H1 (cell line): ENCODE results near the gene TNIK.

Experiments
- EZH2 ChIP-seq: fragments of 200-600 bp; sonication (generic); IDR thresholded peaks from 2 replicates; pipeline ENCODE4 v1.7.1; 2012; ENCODE audit warnings: low read depth, mild to moderate bottlenecking, moderate library complexity, low read length, inconsistent platforms; ENCODE audit not compliant: severe bottlenecking
- GABPA ChIP-seq: IDR thresholded peaks from 2 replicates; pipeline ENCODE4 v1.6.1; 2011; ENCODE audit warnings: mild to moderate bottlenecking, low read length, moderate library complexity, borderline replicate concordance; ENCODE audit not compliant: insufficient read depth
- JUND ChIP-seq: IDR thresholded peaks from 2 replicates; pipeline ENCODE4 v1.6.1; 2011; ENCODE audit warnings: mild to moderate bottlenecking, improper control_type of control experiment, low read length
- KDM4A ChIP-seq: IDR thresholded peaks from one replicate; pipeline ENCODE4 v1.7.1; 2012; ENCODE audit warnings: low read depth, mild to moderate bottlenecking, moderate library complexity, low read length, inconsistent platforms; ENCODE audit not compliant: severe bottlenecking
- MAFK ChIP-seq: IDR thresholded peaks from 2 replicates; pipeline ENCODE4 v1.6.1; 2012; ENCODE audit warnings: low read depth, mild to moderate bottlenecking, improper control_type of control experiment, low read length
- POLR2AphosphoS5 ChIP-seq: IDR thresholded peaks from 2 replicates; pipeline ENCODE4 v1.6.1; 2011; ENCODE audit warnings: low read depth, low read length
- SUZ12 ChIP-seq: fragments of 200-600 bp; sonication (generic); IDR thresholded peaks from 2 replicates; pipeline ENCODE4 v1.6.1; 2012; ENCODE audit warnings: mild to moderate bottlenecking, inconsistent platforms, low read length, moderate library complexity, mixed read lengths
- TAF7 ChIP-seq: optimal IDR thresholded peaks from 2 replicates; pipeline ENCODE3; 2011; ENCODE audit warnings: low read depth, mild to moderate bottlenecking, inconsistent platforms, low read length, moderate library complexity, borderline replicate concordance
- TCF12 ChIP-seq: IDR thresholded peaks from 2 replicates; pipeline ENCODE4 v1.6.1; 2011; ENCODE audit warnings: low read depth, mild to moderate bottlenecking, low read length
- YY1 ChIP-seq: IDR thresholded peaks from 2 replicates; pipeline ENCODE4 v1.6.1; 2011; ENCODE audit warnings: low read depth, mild to moderate bottlenecking, low read length
- ZNF274 ChIP-seq: IDR thresholded peaks from 2 replicates; pipeline ENCODE4 v1.7.0; 2012; ENCODE audit warnings: low read length, borderline replicate concordance; ENCODE audit errors: extremely low read depth
- TF ChIP-seq, protein P1 (sequence below), 3 experiments: IDR thresholded peaks; 1 replicate in 2 of 3; 2 replicates in 1 of 3; pipeline versions ENCODE4 v1.5.1 to v1.6.1; 2011; ENCODE audit warnings: low read length in 3 of 3, mild to moderate bottlenecking in 3 of 3, inconsistent platforms in 2 of 3, low read depth in 1 of 3, moderate library complexity in 1 of 3; ENCODE audit not compliant: insufficient read depth in 1 of 3; ENCODE audit errors: control extremely low read depth in 1 of 3
- TF ChIP-seq, protein P2 (sequence below): IDR thresholded peaks from 2 replicates; pipeline ENCODE4 v1.6.1; 2012; ENCODE audit warnings: inconsistent platforms

DNA sequence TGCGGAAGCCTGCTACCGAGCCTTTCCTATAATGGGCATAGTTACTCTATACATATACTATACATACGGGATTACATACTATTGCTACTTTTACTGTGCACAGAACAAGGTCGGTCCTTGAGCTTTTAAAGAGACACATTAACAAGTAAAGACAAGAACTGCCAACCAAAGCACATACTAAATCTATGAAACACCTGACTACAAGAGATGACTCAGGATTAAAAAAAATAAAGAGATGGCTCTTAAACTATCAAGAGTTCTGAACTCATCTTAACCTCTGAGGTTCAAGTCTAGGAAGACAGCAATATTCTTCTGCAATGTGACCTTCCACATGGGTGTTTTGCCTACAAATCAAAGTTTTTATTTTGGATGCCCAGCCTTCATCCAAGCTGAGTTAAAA is 106.8 kb downstream of the TNIK start:
- TF ChIP-seq YY1: no peak
- TF ChIP-seq, protein P1, sequence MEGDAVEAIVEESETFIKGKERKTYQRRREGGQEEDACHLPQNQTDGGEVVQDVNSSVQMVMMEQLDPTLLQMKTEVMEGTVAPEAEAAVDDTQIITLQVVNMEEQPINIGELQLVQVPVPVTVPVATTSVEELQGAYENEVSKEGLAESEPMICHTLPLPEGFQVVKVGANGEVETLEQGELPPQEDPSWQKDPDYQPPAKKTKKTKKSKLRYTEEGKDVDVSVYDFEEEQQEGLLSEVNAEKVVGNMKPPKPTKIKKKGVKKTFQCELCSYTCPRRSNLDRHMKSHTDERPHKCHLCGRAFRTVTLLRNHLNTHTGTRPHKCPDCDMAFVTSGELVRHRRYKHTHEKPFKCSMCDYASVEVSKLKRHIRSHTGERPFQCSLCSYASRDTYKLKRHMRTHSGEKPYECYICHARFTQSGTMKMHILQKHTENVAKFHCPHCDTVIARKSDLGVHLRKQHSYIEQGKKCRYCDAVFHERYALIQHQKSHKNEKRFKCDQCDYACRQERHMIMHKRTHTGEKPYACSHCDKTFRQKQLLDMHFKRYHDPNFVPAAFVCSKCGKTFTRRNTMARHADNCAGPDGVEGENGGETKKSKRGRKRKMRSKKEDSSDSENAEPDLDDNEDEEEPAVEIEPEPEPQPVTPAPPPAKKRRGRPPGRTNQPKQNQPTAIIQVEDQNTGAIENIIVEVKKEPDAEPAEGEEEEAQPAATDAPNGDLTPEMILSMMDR (IDR thresholded peaks at IDR 0.05; ENCODE audit: control extremely low read depth in 1 of 3, insufficient read depth in 1 of 3, low read depth in 1 of 3, low read length in 3 of 3): no peak
- no peak for TF ChIP-seq TAF7
- no peak for TF ChIP-seq GABPA
- TF ChIP-seq TCF12: no peak
- no peak for TF ChIP-seq SUZ12
- no peak for TF ChIP-seq ZNF274
- TF ChIP-seq, protein P2, sequence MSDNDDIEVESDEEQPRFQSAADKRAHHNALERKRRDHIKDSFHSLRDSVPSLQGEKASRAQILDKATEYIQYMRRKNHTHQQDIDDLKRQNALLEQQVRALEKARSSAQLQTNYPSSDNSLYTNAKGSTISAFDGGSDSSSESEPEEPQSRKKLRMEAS: no peak
- no peak for TF ChIP-seq EZH2
- TF ChIP-seq POLR2AphosphoS5: no peak
- no peak for TF ChIP-seq KDM4A
- TF ChIP-seq JUND: no peak
- no peak for TF ChIP-seq MAFK
